ENCODE measurements around the gene ENO3.
A peak's percentile ranks its signal among the peaks of the same experiment; 100 is the strongest.

The ENO3 gene

DNA sequence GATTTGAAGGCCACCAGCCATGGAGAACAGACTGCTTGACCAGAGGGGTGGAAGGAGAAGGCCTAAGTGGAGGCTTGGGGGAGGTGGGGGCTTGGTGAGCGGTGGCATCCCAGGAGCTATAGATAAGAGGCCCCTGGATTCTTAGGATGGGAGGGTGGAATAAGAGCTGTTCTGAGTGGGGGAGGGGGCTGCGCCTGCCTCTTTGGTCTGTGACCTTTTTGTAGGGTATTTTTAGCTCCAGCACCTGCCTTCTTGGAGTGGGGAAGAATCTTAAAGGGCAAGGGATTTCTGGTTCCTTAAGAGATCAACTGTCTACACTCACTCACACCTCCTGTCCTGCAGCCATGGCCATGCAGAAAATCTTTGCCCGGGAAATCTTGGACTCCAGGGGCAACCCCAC is 567 bp downstream of the ENO3 start:
- no peak for DNase-seq

DNA sequence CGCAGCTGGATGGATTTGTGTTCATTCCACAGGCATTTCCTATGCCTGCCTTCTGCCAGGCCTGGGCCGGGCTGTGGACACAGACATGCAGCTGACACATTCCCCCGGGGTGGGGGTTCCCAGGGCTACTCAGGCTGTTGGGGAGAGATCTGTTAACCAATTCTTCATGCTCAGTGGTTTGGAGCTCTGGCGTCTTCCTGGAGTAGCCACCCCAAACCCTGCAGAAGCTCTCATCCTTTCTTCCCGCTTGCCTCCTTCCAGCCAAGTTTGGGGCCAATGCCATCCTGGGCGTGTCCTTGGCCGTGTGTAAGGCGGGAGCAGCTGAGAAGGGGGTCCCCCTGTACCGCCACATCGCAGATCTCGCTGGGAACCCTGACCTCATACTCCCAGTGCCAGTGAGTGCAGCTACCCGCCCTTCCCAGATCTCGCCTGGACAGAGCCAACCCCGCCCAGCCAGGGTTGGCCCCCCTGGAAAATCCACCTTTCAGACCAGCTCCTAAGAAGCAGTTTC is 2.6 kb downstream of the ENO3 start:
- no peak for DNase-seq

DNA sequence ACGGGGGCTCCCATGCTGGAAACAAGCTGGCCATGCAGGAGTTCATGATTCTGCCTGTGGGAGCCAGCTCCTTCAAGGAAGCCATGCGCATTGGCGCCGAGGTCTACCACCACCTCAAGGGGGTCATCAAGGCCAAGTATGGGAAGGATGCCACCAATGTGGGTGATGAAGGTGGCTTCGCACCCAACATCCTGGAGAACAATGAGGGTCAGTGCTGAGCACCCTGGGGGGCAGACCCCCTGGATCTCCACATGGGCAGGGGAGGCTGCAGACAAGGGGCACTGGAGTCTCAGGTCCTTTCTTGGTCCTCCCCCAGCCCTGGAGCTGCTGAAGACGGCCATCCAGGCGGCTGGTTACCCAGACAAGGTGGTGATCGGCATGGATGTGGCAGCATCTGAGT is 4.2 kb downstream of the ENO3 start:
- no peak for DNase-seq

GRCh38 chr17:4956493-4957061 is 5.7 kb downstream of the ENO3 start:
- no peak for DNase-seq

DNA sequence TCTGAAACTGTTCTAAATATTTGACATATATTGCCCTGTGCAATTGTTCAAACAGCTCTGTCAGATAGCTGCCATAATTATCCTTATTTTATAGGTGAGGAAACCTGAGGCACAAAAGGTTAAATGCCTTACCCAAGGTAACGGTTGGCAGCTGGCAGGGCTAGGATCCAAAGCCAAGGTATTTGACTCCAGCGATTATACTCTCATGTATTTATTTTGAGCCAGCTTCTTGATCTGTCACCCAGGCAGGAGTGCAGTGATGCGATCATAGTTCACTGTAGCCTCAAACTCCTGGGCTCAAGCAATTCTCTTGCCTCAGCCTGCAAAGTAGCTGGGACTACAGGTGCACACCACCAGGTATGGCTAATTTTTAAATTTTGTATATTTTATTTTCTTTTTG is 7.2 kb downstream of the ENO3 start:
- no peak for DNase-seq

- DNase-seq, result no peak
These were observed 8.5 kb downstream of the ENO3 start for GRCh38 chr17:4959261-4959965.

GRCh38 chr17:4960279-4960922 is 9.5 kb downstream of the ENO3 start:
- no peak for DNase-seq

- no peak for DNase-seq
These were observed 14.5 kb downstream of the ENO3 start for GRCh38 chr17:4965311-4965986.

DNA sequence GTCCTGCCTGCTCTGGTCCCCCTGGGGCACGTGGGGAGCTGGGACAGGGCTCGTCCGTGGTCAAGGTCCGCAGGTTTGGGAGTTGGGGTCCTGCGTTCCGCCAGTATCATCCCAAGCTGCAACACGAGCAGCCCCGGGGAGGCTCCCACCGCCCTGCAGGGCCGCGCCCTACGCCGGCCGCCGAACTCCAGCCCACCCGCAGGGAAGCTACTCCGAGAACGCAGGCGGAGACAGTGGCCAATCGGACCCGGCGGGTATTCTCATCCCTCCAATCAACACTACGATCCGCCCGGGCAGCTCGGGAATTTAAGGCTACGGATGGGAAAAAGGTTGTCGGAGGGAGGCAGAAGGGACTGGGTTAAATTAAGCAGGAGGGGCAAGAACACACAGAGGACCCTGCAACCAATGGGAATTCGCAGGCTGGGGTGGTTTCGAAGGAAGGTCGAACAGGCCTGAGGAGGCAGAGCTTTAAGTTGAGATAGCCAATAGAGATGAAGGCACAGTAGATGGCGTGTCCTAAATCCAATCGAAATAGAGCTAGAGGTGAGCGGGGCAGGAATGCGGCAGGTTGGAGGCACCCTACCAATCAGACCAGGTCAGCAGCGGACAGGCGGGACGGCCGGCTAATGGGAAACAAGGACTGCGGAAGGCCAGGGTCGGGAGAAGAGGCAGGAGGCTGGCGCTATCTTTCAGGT is 16.1 kb downstream of the ENO3 start:
- peak; percentile 100 for DNase-seq

DNA sequence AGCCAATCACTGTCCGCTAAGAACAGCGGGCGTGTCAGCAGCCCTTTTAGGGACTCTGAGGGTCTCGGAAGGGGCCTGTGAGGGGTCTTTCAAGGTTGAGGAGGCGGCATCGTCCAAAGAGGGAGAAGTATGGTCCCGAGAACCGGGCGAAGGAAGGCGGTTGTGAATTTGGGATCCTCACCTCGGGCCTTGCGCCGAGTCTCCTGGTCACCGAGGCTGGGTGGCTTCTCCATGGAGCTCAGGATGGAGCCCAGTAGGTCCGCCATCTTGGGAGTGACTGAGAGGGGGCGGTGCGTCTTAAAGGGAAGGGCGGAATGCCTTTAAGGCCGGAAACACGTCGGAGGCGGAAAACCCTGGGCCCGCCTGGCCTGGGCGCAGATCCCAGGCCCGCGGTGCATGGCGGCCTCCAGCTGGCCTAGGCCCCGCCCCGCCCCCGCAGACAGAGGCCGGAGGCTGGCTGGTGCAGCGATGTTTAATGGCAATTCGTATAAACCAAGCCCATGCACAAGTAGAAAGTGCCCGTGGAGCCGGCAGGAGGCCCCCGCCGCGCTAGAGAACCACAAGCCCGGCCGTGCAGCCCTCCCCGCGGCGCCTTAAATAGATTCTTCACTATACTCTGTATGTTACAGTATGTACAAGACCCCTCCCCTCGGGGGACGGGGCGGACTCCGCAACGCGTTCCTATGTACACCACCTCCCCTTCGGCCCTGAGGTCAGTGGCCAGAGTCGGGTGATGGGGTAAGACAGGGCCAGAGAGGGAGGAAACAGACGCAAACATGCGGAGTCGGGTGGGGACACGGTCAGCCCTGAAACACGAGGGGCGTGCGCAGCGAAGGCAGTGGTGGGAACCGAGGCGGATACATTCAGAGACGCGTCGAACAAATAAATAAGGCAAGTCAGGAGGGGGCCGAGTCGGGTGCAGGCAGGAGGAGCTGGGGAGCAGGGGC is 16.9 kb downstream of the ENO3 start, which contains the start of gene SPAG7:
Gene SPAG7, minus strand, starts transcription at position 279 of the 947 bp plus-strand sequence. Its CDS starts 13 bp downstream, at position 266.
- peak; percentile 96 for DNase-seq

DNA sequence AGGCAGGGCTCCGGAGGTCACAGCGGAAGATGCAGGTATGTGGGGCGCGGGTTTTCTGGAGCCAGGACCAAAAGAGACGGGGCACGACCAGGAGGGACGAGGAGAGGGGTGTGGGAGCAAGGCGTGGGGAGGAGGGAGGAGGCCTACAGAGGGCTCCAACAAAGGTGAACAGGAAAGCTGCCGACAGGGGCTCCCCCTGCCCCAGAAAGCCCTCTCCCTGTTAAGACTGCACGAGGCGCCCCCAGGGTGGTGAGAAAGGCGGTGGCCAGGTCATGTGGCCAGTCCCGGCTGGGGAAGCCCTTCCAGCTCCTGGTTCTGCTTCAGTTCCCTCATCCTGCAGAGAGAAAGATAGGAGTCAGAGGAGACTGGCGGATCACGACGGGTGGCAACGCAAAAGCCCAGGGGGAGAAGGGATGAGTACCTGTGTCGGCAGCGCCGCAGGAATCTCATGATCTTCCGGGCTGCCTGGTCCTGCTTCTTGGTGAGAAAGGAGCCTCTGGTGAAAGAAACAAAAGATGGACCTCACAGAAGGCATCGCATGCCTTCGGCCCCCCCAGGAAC is 17.6 kb downstream of the ENO3 start:
- DNase-seq, result peak; percentile 44

DNA sequence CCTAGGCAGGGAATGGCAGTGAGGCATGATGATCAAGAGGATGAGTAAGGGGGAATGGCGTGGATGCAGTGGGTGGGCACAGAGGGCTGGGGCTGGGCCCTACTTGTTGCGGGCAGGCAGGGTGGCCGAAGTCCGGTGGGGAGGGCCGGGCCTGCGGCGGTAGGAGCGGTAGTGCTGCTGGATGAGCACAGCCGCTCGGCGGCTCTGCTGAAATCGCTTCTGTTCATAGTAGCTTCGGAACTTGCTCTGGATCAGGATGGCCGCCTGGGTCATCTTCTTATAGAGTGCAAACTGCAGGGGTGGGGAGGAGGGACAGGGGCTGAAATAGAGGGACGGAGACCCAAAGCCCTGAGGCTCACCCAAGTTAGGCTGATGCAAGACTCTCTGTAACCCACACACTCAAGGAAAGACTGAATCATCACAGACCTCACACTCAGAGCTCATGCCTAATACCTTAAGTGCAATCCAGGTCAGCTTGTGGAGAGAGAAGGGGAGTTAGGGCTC is 18.2 kb downstream of the ENO3 start:
- peak; percentile 52 for DNase-seq

DNA sequence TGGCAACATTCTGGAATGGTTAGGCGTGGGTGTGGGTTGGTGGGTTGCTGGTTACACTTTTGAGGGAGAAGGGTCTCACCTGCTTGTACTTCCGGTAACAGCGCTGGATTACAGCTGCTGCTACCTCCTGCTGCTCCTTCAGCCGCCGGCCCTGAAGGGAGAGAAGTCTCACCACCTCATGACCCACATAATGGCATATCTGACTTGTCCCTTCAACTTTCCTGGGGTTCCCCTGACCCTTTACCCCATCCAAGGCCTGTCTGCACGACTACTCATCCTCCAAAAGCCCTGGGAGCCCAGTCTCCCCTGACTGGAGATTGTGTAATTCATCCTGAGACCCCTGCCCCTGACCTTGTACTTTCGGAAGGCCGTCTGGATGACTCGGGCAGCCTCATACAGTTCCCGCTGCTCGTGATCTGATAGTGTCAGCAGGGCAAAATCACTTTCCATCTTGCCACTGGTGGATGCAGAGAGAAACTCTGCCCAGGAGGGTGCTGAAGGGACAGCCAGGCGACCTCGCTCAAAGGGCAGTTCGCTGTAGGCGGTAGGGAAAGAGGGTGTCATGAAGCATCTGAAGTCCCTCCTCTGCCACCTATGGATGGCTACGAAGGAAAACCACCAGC is 18.7 kb downstream of the ENO3 start:
- no peak for DNase-seq

- no peak for DNase-seq
These were observed 19.4 kb downstream of the ENO3 start for GRCh38 chr17:4970273-4970672.

GRCh38 chr17:4971826-4972225 is 20.9 kb downstream of the ENO3 start:
- no peak for DNase-seq

DNA sequence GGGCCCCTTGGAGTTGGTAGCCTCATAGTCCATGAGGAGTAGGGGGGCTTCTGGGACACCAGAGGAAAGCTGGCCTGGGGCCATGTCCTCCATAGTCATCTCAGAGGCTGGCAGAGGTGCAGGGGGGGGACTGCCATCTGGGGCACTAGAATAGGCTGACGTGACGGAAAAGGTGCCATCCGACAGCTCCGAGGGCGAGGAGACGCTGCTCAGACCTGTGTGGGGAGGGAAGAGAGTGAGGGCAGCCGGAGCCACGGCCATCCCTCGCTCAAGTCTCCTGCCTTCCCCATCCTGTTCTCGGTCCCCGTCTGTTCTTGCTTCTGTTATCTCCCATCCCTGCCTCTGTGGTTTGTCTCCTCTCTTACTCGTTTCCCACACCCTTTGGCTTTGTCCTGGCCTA is 21.4 kb downstream of the ENO3 start:
- DNase-seq, result no peak

DNA sequence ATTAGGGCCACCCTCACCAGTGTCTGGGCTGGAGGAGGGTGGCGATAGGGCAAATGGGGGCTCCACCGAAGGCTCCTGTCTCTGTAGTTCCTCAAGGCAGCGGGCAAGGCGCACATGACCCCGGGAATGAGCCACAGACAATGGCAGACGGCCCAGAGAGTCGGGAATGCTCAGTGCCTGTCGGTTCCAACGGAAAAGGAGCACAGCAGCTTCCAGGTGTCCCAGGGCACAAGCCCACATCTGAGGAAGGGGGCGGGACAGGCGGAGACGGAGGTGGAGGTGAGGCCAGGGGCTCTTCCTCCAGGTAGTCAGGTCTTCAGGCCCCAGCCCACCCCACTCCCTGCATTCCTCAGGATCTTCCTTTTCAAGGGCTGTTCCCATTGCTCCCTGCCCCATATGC is 21.8 kb downstream of the ENO3 start:
- DNase-seq, result no peak

DNA sequence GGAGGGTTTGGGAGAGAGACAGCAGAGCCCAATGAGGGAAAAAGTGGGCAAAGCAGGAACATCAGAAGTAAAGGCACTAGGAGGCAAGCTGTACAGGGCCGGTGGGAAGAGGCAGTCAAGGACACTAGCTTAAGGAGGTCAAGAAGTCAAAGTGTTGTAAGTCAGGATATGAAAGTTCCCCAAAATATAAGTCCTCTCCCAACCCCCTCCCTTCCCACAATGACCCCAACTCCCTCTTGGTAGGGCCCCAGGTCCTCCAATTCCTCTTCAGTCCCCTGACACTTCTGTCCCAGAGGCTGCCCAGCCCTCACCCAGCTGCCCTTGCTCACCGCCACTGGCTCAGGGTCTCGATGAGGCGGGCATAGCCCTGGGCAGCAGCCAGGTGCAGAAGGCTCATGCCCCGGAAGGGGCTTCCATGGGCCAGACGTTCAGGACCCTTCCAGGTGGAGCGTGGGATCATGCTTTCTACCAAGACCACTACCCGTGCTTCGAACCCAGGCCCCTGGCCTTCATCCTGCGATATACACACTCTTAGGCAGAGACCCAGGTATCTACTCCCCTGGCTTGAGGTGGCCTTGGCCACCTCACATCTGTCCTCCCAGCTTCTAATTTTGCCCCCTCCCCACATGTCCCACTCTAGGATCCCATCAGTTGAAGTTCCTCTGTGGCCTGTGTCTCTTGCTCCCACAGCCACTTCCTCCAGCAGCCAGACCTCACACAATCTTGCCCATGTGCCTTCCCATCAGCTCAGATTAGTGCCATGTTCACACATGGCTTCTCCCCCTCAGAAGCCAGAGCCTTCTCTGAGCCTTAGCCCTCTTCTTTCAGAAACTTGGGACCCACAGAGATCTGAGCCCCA is 22.6 kb downstream of the ENO3 start:
- DNase-seq, result no peak

GRCh38 chr17:4974115-4974670 is 23.3 kb downstream of the ENO3 start:
- DNase-seq, result no peak
